Measurements from ENCODE around the gene ACBD3.

- TF ChIP-seq CTCF (conservative IDR thresholded peaks at IDR 0.05 in 1 of 2, IDR thresholded peaks at IDR 0.05 in 1 of 2; ENCODE audit: extremely low read depth in 1 of 2, insufficient read depth in 1 of 2, low read depth in 1 of 2, low read length in 2 of 2) (no peak), EZH2 (IDR thresholded peaks at IDR 0.05; ENCODE audit: borderline replicate concordance, low read length) (no peak)
Observed at GRCh38 chr1:226111883-226112261, 74.7 kb downstream of the ACBD3 start.
